Neutrophil (primary cell): Measurements from ENCODE around the gene RAD18.
A peak's percentile ranks its signal among the peaks of the same experiment; 100 is the strongest.

Source experiments
- H3K27ac ChIP-seq: fragments of 200-600 bp; sonication (generic); 2 replicates; pipeline ENCODE4 v1.5.1; 2016; ENCODE audit warnings: mild to moderate bottlenecking, moderate library complexity
- H3K27me3 ChIP-seq: fragments of 200-600 bp; sonication (generic); 2 replicates; pipeline ENCODE4 v1.6.0; 2016; ENCODE audit warnings: mild to moderate bottlenecking
- H3K36me3 ChIP-seq: fragments of 200-600 bp; sonication (generic); 2 replicates; pipeline ENCODE4 v1.5.1; 2017
- H3K4me1 ChIP-seq, 2 experiments: fragments of 200-600 bp in 1 of 2; sonication (generic) in 1 of 2; 1 replicate in 1 of 2; 2 replicates in 1 of 2; pipeline versions ENCODE4 v1.5.1 to v1.6.1; 2013 to 2016; ENCODE audit warnings: low read depth in 1 of 2, low read length in 1 of 2, mild to moderate bottlenecking in 1 of 2, moderate library complexity in 1 of 2; ENCODE audit not compliant: control insufficient read depth in 1 of 2, insufficient read depth in 1 of 2
- H3K4me3 ChIP-seq, 2 experiments: fragments of 200-600 bp in 1 of 2; sonication (generic) in 1 of 2; 1 replicate in 1 of 2; 2 replicates in 1 of 2; pipeline ENCODE4 v1.5.1; 2013 to 2016; ENCODE audit warnings: low read depth in 1 of 2, low read length in 1 of 2, mild to moderate bottlenecking in 1 of 2, moderate library complexity in 1 of 2
- H3K9me3 ChIP-seq: fragments of 200-600 bp; sonication (generic); 2 replicates; pipeline ENCODE4 v1.5.1; 2016
- CTCF ChIP-seq: fragments of 200-600 bp; sonication (generic); IDR thresholded peaks from 2 replicates; pipeline ENCODE4 v1.5.1; 2016; ENCODE audit warnings: antibody characterized with exemption

RAD18 gene

GRCh38 chr3:8963137-8963853, at the start of gene RAD18:
Gene RAD18, minus strand, starts transcription at chr3:8963472. Its CDS starts 87 bp downstream, at chr3:8963385.
- Histone ChIP-seq H3K36me3 (no peaks in the 10 kb centered on the region), H3K27me3 (peaks cover 8% of the 10 kb centered on the region), H3K4me1 (peaks cover 14 to 15% of the 10 kb centered on the region in 2 experiments), H3K4me3 (peak within 1 kb of the TSS; percentile 66 to 92), H3K9me3 (no peaks in the 10 kb centered on the region), H3K27ac (peak within 1 kb of the TSS; percentile 69)
- TF ChIP-seq CTCF: peak; percentile 32

GRCh38 chr3:9012521-9012920, 49.2 kb upstream of the RAD18 start:
- Histone ChIP-seq H3K36me3 (no peaks in the 10 kb centered on the region), H3K27ac (no peak overlapping the region), H3K4me3 (no peak overlapping the region), H3K27me3 (no peaks in the 10 kb centered on the region), H3K9me3 (no peaks in the 10 kb centered on the region), H3K4me1 (no peaks in the 10 kb centered on the region)
- no peak for TF ChIP-seq CTCF

- H3K27ac ChIP-seq: no peak overlapping the region
- H3K27me3 ChIP-seq: no peaks in the 10 kb centered on the region
- H3K4me3 ChIP-seq: no peak overlapping the region
- no peaks in the 10 kb centered on the region for H3K36me3 ChIP-seq
- H3K9me3 ChIP-seq: no peaks in the 10 kb centered on the region
- H3K4me1 ChIP-seq: no peaks in the 10 kb centered on the region
- TF ChIP-seq CTCF: no peak
These were observed 46.8 kb upstream of the RAD18 start for GRCh38 chr3:9009976-9010545.

GRCh38 chr3:9008550-9009255, 45.4 kb upstream of the RAD18 start:
- Histone ChIP-seq H3K36me3 (no peaks in the 10 kb centered on the region), H3K27me3 (no peaks in the 10 kb centered on the region), H3K4me3 (no peak overlapping the region), H3K4me1 (no peaks in the 10 kb centered on the region), H3K9me3 (no peaks in the 10 kb centered on the region), H3K27ac (no peak overlapping the region)
- TF ChIP-seq CTCF: no peak

- TF ChIP-seq CTCF: no peak
- no peaks in the 10 kb centered on the region for H3K36me3 ChIP-seq
These were observed 44.7 kb upstream of the RAD18 start for GRCh38 chr3:9007928-9008327.

More at GRCh38 chr3:9007928-9008327, 44.7 kb upstream of the RAD18 start:
- Histone ChIP-seq H3K9me3 (no peaks in the 10 kb centered on the region), H3K4me3 (no peak overlapping the region), H3K27me3 (no peaks in the 10 kb centered on the region), H3K4me1 (no peaks in the 10 kb centered on the region), H3K27ac (no peak overlapping the region)
